ENCODE data around the gene PITPNM1.

- TF ChIP-seq CTCF (IDR thresholded peaks at IDR 0.05) (no peak), POLR2A (IDR thresholded peaks at IDR 0.05) (no peak)
Observed at GRCh38 chr11:67517784-67518552, 12.8 kb upstream of the PITPNM1 start.
